Lower lobe of right lung (tissue), 2 donors: ENCODE measurements around the gene MAN2C1. TPM values are rescaled to one million over a fixed set of nuclear protein-coding genes. Genes with fewer than 3 reads are reported as not detected.
"Not testable (repeated sequence)": the region's sequence is repeated elsewhere in the genome, so short reads cannot be mapped to it uniquely, and the experiment has no call there.

Experiments used
- ATAC-seq, 2 donors: fragments of 200-7000 bp; cut with Tn5 transposase; one replicate each; pipeline ENCODE4 v1.9.1; 2020 to 2022; ENCODE audit warnings: mild to moderate bottlenecking in 2 of 2, moderate library complexity in 2 of 2
- DNase-seq: peaks from one replicate; pipeline ENCODE4 v3.0.0-alpha.2; 2020
- H3K27ac ChIP-seq: fragments of 200-600 bp; one replicate; pipeline ENCODE4 v1.8.0; 2022
- H3K27me3 ChIP-seq: fragments of 200-600 bp; one replicate; pipeline ENCODE4 v1.8.0; 2022; ENCODE audit warnings: low read depth
- H3K36me3 ChIP-seq: fragments of 200-600 bp; one replicate; pipeline ENCODE4 v1.8.0; 2022; ENCODE audit warnings: mild to moderate bottlenecking
- H3K4me1 ChIP-seq: fragments of 200-600 bp; one replicate; pipeline ENCODE4 v1.8.0; 2022
- H3K4me3 ChIP-seq: fragments of 200-600 bp; one replicate; pipeline ENCODE4 v1.8.0; 2022; ENCODE audit warnings: mild to moderate bottlenecking
- H3K9me3 ChIP-seq: fragments of 200-600 bp; one replicate; pipeline ENCODE4 v1.8.0; 2022
- intact Hi-C: fragments of 100-400 bp; cut with DNase I; formaldehyde crosslinking; loops from one replicate; pipeline ENCODE4 v1.11.0; 2022
- total RNA-seq: library from RNA; stranded (reverse); fragmentation: NEBNext Ultra II Directional; extraction: Animal tissue kit (Norgen Biotek cat#: 25700); gene quantifications from one replicate; pipeline ENCODE4 v1.2.1, GENCODE V29; 2021
- TF ChIP-seq, protein P1 (sequence below): fragments of 200-600 bp; IDR thresholded peaks from one replicate; pipeline ENCODE4 v1.8.0; 2022; ENCODE audit warnings: antibody characterized with exemption, mild to moderate bottlenecking
- donor health status: DM: no; HTN: yes; CAD: no; lungs with severe emphysema.

Gene MAN2C1
- total RNA-seq, 1 donor from 2014 or later, result 208 TPM

- intact Hi-C loops, result no loop called here
- DNase-seq, result no peak
- Histone ChIP-seq H3K36me3 (no peaks in the 10 kb centered on the region), H3K27ac (no peak overlapping the region), H3K9me3 (no peaks in the 10 kb centered on the region), H3K4me3 (no peak overlapping the region), H3K27me3 (no peaks in the 10 kb centered on the region), H3K4me1 (no peaks in the 10 kb centered on the region)
- ATAC-seq, result no peak
- TF ChIP-seq, protein P1, sequence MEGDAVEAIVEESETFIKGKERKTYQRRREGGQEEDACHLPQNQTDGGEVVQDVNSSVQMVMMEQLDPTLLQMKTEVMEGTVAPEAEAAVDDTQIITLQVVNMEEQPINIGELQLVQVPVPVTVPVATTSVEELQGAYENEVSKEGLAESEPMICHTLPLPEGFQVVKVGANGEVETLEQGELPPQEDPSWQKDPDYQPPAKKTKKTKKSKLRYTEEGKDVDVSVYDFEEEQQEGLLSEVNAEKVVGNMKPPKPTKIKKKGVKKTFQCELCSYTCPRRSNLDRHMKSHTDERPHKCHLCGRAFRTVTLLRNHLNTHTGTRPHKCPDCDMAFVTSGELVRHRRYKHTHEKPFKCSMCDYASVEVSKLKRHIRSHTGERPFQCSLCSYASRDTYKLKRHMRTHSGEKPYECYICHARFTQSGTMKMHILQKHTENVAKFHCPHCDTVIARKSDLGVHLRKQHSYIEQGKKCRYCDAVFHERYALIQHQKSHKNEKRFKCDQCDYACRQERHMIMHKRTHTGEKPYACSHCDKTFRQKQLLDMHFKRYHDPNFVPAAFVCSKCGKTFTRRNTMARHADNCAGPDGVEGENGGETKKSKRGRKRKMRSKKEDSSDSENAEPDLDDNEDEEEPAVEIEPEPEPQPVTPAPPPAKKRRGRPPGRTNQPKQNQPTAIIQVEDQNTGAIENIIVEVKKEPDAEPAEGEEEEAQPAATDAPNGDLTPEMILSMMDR, result no peak
These were observed 46.7 kb downstream of the MAN2C1 start for GRCh38 chr15:75321711-75322110.

DNA sequence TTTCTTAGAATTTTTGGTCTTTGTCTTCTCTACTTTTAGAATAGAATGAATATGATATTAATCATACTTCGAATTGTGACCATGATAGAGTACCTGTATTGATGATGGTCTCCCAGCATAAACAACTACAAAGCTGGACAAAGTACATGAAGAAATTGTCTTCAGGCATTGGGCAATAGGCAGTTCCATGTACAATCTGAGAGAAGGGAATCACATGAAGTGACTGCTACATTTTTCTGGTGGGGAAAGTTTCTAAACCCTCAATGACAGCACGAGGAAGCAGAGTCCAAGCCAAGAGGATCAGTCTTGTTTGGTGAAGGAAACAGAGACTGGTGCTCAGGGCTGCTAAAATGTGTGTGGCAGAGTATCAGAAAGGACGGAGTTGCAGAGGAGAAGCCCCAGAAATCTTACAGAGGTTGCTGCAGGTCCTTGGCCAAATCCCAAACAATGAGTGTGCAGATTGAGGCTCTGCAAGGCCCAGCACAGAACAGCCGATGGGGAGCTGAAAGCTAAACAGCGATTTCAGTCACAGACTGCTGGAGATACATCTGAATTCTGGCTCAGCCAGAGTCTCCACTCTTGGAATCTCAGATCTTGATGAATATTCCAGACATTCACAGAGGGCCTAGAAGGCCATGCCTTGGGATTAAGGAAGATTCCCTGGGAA is 49.0 kb downstream of the MAN2C1 start:
- H3K4me3 ChIP-seq, intact Hi-C loops, DNase-seq: not testable (repeated sequence)

DNA sequence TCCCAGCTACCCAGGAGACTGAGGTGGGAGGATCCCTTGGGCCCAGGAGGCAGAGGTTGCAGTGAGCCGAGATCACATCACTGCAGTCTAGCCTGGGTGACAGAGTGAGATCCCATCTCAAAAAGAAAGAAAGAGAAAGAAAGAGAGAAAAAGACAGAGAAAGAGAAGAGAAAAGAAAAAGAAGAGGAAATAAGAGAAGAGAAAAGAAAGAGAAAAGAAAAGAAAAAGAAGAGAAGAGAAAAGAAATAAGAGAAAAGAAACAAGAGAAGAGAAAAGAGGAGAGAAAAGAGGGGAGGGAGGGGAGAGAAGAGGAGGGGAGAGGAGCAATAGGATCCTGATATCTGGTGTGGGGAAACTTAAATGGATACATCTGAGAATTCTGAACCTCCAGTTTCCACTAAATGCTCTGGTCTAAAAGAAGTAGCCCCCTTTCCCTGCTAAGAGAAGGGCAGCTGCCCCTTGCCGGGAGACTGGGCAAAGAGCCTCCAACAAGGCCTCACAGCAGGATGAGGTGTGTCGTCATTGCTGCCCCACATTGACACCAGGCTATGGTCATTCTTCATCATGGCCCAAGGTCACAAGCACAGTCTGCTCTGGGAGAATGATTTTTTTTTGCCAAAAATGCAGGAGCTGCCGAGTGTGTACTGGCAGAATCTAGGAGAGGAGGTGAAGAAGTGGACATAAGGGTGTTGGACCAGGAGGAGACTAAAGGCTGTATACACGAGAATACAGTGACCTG is 53.7 kb downstream of the MAN2C1 start:
- no peaks in the 10 kb centered on the region for H3K27me3 ChIP-seq
- H3K9me3 ChIP-seq, result no peaks in the 10 kb centered on the region
- TF ChIP-seq, protein P1, result no peak
- no peaks in the 10 kb centered on the region for H3K4me1 ChIP-seq
- no peak overlapping the region for H3K27ac ChIP-seq
- intact Hi-C loops, result no loop called here
- H3K36me3 ChIP-seq, result no peaks in the 10 kb centered on the region
- ATAC-seq, result no peak
- H3K4me3 ChIP-seq, result no peak overlapping the region
- no peak for DNase-seq

More for the DNA sequence above, 49.0 kb downstream of the MAN2C1 start:
- H3K27ac ChIP-seq, H3K36me3 ChIP-seq, H3K4me1 ChIP-seq, H3K9me3 ChIP-seq, H3K27me3 ChIP-seq, ATAC-seq: not testable (repeated sequence)

DNA sequence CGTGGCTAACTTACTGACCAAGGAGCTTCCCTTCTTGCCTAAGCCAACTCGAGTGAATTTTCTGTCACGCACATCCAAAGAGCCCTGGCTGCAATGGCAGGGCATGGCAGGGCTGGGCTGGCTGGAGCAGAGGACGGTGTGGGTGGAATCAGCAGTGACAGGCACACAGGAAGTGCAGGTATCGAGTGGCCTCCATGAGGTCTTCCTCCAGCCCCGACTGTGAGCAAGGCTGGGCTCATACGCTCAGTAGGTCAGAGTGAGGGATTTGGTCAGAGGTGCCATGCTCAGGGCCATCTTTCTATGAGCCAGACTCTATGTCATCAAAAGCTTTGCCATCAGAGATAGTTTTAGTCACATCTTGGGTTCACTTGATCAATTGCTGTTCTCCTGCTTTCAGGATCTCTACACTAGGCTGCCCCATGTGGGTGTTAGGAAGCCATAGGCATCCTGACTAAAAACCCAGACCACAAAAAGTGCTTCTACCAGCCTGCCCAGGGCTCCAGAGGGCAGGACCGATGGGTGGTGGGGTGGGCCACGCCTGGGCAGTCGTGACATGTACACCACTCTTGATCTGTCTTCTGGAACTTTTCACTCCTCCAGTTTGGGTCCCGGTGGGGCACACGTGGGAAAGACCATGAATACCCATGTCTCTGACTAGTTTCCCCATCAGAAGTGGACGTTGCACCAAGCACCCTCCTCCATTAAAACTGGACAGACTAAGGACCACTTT is 55.1 kb downstream of the MAN2C1 start:
- Histone ChIP-seq H3K27me3 (no peaks in the 10 kb centered on the region), H3K4me3 (no peak overlapping the region), H3K4me1 (no peaks in the 10 kb centered on the region), H3K27ac (no peak overlapping the region), H3K9me3 (no peaks in the 10 kb centered on the region), H3K36me3 (no peaks in the 10 kb centered on the region)
- ATAC-seq, result no peak
- TF ChIP-seq, protein P1, result no peak
- intact Hi-C loops, result no loop called here
- no peak for DNase-seq

DNA sequence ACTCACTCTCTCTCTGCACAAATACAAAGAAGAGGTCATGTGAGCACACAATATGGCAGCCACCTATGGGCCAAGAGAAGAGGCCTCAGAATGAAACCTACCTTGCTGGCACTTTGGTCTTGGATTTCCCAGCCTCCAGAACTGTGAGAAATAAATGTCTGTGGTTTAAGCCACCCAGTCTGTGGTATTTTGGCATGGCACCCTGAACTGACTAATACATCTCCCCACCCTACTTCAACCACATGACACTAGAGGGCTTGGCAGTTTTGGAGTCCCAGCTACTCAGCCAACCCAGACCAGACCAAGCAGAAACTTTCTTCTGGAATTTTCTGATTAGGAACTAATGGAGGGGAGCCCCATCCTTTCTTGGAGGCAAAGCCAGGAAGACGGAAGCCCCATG is 55.9 kb downstream of the MAN2C1 start:
- H3K36me3 ChIP-seq, ATAC-seq, H3K27ac ChIP-seq, DNase-seq, H3K4me3 ChIP-seq, H3K9me3 ChIP-seq, intact Hi-C loops, H3K27me3 ChIP-seq, H3K4me1 ChIP-seq: not testable (repeated sequence)

DNA sequence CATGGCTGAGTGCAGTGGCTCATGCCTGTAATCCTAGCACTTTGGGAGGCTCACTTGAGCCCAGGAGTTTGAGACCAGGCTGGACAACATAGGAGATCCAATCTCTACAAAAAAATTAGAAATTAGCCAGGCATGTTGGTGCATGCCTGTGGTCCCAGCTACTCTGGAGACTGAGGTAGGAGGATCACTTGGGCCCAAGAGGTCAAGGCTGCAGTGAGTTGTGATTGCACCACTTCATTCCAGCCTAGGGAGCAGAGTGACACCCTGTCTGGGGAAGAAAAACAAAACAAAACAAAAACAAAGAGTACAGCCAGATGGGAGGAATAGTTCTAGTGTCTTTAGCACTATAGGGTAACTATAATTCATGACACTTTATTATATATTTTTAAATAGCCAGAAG is 58.7 kb downstream of the MAN2C1 start:
- intact Hi-C loops, result no loop called here
- H3K4me1 ChIP-seq, result no peaks in the 10 kb centered on the region
- DNase-seq, result no peak
- no peaks in the 10 kb centered on the region for H3K36me3 ChIP-seq
- no peak for ATAC-seq
- H3K9me3 ChIP-seq, result no peaks in the 10 kb centered on the region
- TF ChIP-seq, protein P1, result no peak
- peaks cover 10% of the 10 kb centered on the region for H3K27me3 ChIP-seq
- H3K4me3 ChIP-seq, result no peak overlapping the region
- H3K27ac ChIP-seq, result no peak overlapping the region
